Colonic mucosa (tissue), 4 donors: ENCODE measurements around the gene FMO4. TPM values are rescaled to one million over a fixed set of nuclear protein-coding genes. Genes with fewer than 3 reads are reported as not detected.

Experiments
- DNase-seq: peaks from one replicate; pipeline ENCODE4 v3.0.0-alpha.2; 2020
- H3K27ac ChIP-seq: fragments of 200-600 bp; one replicate; pipeline ENCODE4 v1.8.0; 2021
- H3K27me3 ChIP-seq: fragments of 200-600 bp; one replicate; pipeline ENCODE4 v1.8.0; 2021
- H3K36me3 ChIP-seq: fragments of 200-600 bp; one replicate; pipeline ENCODE4 v1.8.0; 2021
- H3K4me1 ChIP-seq: fragments of 200-600 bp; one replicate; pipeline ENCODE4 v1.8.0; 2021; ENCODE audit warnings: mild to moderate bottlenecking
- H3K4me3 ChIP-seq: fragments of 200-600 bp; one replicate; pipeline ENCODE4 v1.8.0; 2021
- H3K9ac ChIP-seq, 2 donors: one replicate each; pipeline ENCODE4 v1.7.0; 2013; ENCODE audit warnings: control low read depth in 2 of 2, low read depth in 2 of 2, low read length in 2 of 2
- H3K9me3 ChIP-seq: fragments of 200-600 bp; one replicate; pipeline ENCODE4 v1.8.0; 2021
- CTCF ChIP-seq: fragments of 200-600 bp; IDR thresholded peaks from one replicate; pipeline ENCODE4 v1.8.0; 2022; ENCODE audit warnings: antibody characterized with exemption, mild to moderate bottlenecking
- intact Hi-C: fragments of 100-400 bp; cut with DNase I; formaldehyde crosslinking; loops from one replicate; pipeline ENCODE4 v1.14.1; 2022
- total RNA-seq, 2 donors: library from RNA; stranded (reverse); fragmentation: NEBNext Ultra II Directional in 1 of 2; extraction: Animal tissue kit (Norgen Biotek cat#: 25700) in 1 of 2; gene quantifications; one replicate each; pipeline ENCODE4 v1.2.1, GENCODE V29; 2021
- donor health status: healthy.
- donor health status: DM: no; HTN: no; CAD: no.
- donor health status: DM: no; HTN: no; CAD: no.

Gene FMO4
- total RNA-seq, 2 donors from 2014 or later, result 2.2 to 5.7 TPM

DNA sequence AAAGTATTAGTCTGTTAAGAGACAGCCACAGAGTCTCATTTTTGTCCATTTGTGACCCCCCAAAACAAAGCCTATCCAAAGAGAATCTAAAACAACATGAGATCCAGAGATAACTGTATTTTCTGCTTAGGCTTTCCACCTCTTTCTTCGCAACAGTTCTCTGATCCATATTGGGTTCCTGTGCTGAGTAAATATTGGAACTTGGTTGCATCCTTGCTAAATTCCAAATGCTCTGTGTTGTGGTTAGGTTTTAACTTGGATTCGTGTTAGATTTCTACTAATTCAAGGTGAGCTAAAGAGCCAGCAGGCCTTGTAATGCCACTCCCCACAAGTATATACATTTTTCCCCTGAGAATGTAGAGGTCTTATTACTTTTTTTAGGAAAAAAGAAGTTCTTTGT is 36.4 kb upstream of the FMO4 start:
- no peak overlapping the region for H3K4me3 ChIP-seq
- DNase-seq, result no peak
- H3K9me3 ChIP-seq, result no peaks in the 10 kb centered on the region
- no peak for TF ChIP-seq CTCF
- no peaks in the 10 kb centered on the region for H3K36me3 ChIP-seq
- H3K27ac ChIP-seq, result no peak overlapping the region
- intact Hi-C loops, result no loop called here
- no peak overlapping the region for H3K9ac ChIP-seq
- no peaks in the 10 kb centered on the region for H3K4me1 ChIP-seq
- no peaks in the 10 kb centered on the region for H3K27me3 ChIP-seq

DNA sequence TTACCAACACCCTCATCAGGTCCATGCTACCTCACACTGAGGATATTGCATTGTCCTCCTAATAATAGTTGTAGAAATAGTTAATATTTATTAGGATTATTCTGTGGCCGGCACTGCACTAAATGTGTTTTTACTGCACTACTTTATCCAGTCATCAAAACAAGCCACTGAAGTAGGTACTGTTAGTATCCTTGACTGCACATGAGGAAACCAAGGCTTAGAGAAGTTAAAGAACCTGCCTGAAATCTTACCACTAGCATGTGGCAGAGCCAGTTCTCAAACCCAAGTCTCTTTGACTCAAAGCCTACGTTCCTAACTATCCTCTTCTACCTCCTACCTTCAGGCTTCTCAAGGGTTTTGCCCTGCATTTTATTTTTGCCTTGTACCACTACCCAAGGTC is 34.7 kb upstream of the FMO4 start:
- intact Hi-C loops, result no loop called here
- no peak overlapping the region for H3K27ac ChIP-seq
- H3K36me3 ChIP-seq, result no peaks in the 10 kb centered on the region
- no peak overlapping the region for H3K4me3 ChIP-seq
- no peaks in the 10 kb centered on the region for H3K9me3 ChIP-seq
- no peak for DNase-seq
- no peaks in the 10 kb centered on the region for H3K27me3 ChIP-seq
- no peaks in the 10 kb centered on the region for H3K4me1 ChIP-seq
- H3K9ac ChIP-seq, result no peak overlapping the region
- no peak for TF ChIP-seq CTCF

DNA sequence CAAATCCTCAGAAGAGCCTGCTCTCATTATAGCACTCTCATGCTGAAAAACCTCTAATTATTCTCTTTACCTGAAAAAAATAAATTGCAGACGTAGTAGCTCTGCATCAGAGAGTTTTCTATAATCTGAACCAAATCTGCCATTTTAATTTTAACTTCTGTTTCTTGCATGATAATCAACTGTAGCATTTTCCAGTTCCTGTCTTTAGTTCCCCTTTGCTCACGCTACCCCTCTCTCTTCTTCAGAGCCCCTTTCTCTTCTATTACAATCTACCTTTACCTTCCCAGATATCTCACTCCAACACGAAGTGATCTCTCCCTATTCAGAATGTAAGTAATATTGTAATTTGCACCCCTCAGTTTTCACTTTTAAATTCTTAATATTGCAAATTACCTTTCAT is 34.3 kb upstream of the FMO4 start:
- no peak for DNase-seq
- Histone ChIP-seq H3K4me3 (no peak overlapping the region), H3K27me3 (no peaks in the 10 kb centered on the region), H3K36me3 (no peaks in the 10 kb centered on the region), H3K9me3 (no peaks in the 10 kb centered on the region), H3K9ac (no peak overlapping the region), H3K4me1 (no peaks in the 10 kb centered on the region), H3K27ac (no peak overlapping the region)
- no peak for TF ChIP-seq CTCF
- intact Hi-C loops, result no loop called here

DNA sequence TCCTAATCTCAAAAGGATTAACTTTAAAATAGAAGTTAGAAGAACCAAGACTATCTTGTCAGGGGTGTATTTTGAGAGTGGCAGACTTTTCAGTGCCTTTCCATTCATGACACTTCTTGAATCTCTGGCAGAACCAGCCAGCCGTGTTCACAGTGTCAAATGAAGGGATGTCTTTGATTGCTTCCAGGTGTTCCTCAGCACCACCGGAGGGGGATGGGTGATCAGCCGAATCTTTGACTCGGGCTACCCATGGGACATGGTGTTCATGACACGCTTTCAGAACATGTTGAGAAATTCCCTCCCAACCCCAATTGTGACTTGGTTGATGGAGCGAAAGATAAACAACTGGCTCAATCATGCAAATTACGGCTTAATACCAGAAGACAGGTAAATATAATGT is 33.4 kb upstream of the FMO4 start:
- intact Hi-C loops, result no loop called here
- DNase-seq, result no peak
- TF ChIP-seq CTCF, result no peak
- H3K27ac ChIP-seq, result no peak overlapping the region
- H3K36me3 ChIP-seq, result no peaks in the 10 kb centered on the region
- no peaks in the 10 kb centered on the region for H3K4me1 ChIP-seq
- no peaks in the 10 kb centered on the region for H3K27me3 ChIP-seq
- no peak overlapping the region for H3K9ac ChIP-seq
- H3K4me3 ChIP-seq, result no peak overlapping the region
- no peaks in the 10 kb centered on the region for H3K9me3 ChIP-seq

DNA sequence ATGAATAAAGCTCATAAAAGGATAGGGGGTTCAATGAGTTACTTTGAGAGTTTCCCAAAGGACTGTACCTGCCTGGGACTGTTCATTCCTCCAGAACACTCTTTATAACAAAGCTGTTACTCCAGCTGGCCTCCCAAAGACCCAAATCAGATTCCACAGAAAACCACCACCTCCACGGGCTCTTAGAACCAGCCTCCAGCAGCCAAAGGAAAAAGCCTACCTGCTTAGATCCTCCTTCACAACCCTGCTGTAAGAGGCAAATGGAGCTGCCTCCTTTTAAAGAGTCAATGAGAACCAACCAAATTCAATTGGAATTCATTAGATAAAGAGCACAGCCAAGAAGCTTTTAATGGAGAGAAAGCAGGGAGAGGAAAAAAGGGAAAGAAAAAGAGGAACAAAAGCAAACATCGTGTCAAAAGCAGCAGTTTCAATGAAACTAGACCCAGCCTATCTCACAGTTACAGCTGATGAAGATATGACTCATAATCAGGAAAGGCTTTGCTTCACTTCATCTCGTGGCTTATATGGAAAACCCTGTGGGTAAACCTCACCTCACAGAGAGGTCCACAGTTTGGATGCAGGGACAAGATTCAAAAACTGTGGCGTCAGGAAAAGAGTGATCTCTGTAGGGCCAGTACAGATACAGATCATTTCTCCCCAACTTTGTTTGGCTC is 27.8 kb upstream of the FMO4 start:
- Histone ChIP-seq H3K9me3 (no peaks in the 10 kb centered on the region), H3K27me3 (no peaks in the 10 kb centered on the region), H3K36me3 (no peaks in the 10 kb centered on the region), H3K4me1 (no peaks in the 10 kb centered on the region), H3K9ac (no peak overlapping the region), H3K4me3 (no peak overlapping the region), H3K27ac (no peak overlapping the region)
- intact Hi-C loops, result no loop called here
- DNase-seq, result no peak
- no peak for TF ChIP-seq CTCF
